HG03342 (cell line): ENCODE measurements around the gene NAA40.

Source experiments
- ATAC-seq: cut with Tn5 transposase; IDR thresholded peaks from one replicate; pipeline ENCODE4 v1.9.1; 2021; ENCODE audit warnings: mild to moderate bottlenecking, moderate library complexity; ENCODE audit not compliant: unreplicated experiment

NAA40 gene

DNA sequence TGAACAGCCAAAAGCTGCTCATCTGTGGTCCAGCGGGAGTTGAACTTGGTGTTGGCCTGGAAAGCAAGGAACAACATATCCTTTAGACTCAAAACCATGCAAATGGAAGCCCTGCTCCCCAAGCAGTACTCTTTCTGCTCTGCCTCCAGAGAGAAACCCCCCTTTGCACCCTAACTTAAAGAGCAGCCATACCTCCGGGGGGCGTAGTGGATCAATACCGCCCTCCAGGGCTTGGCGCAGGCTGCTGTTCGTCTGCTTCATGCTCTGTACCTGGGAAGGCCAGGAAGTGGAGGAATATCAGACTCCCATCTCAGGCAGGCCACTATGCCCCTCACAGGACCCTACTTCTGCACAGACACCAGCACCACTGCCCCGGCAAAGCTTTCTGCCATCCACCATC lies 26.1 kb upstream of the NAA40 start:
- no peak for ATAC-seq

- ATAC-seq = no peak
These were observed 24.7 kb upstream of the NAA40 start for GRCh38 chr11:63913866-63914830.

DNA sequence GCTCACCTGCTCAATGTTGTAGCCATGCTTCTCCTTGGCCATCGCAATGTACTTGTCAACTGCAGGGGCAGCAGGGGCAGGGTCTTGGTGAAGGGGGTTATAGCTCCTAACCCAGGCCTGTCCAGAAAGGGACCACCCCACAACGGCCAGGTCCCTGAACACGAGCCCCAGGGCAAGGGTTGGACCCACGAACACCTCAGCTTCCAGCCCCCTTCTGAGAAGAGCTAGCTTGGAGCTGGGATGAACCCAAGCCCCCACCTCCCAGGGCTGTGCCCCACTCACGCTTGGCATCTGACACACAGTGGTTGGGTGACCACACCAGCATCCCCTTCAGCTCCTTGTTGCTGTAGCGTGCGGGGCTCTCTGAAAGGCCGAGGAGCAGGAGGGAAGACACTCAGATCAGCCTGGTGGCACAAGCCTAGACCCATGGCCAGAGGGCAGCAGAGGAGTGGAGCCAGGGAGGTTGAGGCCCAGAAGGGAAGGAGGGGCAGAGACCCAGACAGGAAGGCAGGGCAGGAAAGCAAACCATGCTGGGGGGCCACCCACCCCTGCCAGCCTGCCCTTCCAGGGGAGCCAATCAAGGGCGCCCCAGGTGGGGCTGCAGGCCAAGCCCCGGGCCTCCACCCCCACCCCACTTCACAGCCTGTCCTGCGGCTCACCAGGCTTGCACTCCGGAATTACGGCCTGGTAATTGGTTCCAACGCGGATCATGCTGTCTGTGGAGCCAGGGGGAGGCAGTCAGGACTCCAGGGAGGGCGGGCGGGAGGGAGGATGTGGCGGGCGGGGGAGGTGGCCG lies 23.7 kb upstream of the NAA40 start:
- no peak for ATAC-seq

- no peak for ATAC-seq
These were observed 22.6 kb upstream of the NAA40 start for GRCh38 chr11:63915961-63916836.

DNA sequence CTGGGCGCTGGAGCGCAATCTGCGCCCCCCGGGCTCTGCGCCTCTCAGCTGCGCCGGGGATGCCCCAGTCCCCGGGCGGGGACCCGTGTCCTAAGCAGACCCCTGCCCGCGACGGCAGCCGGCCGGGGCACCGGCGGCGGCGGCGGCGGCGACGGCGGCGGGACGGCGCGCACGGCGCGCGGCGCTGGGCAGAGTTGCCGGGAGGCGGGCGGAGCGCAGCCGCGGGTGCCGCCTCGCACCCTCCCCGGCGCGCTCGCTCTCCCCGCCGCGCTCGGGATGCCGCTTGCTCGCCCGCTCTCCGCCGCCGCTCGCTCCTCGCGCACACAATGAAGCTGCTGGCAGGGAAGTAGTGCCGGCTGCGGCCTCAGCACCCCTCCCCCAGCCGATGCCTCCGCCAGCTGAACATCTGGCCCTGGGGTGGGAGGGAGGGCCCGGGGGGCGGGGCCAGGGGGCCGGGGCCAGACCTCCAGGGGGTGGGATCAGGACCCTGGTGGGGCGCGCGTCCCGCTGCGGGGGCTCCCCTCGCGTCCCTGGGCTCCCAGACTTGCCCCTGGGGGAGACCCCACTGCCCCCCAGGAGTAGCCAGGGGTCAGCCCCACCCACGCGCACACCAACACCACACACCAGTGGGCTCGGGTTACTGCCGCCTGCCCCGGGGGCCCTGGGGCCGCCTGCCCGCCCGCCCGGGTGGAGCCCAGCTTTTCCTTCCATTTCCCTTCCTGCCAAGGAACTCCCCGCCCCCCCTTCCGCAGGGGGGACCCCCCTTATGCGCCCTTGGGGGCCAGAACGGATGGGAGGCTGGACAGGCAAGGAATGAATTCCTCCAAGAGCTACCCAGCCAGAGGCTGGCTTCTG lies 21.7 kb upstream of the NAA40 start, which contains the start of gene RCOR2:
Gene RCOR2 (minus strand): TSS at position 328 of the 855 bp plus-strand sequence. CDS start 708 bp downstream, outside the sequence.
- no peak for ATAC-seq

GRCh38 chr11:63917692-63918506 lies 20.9 kb upstream of the NAA40 start:
- ATAC-seq = no peak

DNA sequence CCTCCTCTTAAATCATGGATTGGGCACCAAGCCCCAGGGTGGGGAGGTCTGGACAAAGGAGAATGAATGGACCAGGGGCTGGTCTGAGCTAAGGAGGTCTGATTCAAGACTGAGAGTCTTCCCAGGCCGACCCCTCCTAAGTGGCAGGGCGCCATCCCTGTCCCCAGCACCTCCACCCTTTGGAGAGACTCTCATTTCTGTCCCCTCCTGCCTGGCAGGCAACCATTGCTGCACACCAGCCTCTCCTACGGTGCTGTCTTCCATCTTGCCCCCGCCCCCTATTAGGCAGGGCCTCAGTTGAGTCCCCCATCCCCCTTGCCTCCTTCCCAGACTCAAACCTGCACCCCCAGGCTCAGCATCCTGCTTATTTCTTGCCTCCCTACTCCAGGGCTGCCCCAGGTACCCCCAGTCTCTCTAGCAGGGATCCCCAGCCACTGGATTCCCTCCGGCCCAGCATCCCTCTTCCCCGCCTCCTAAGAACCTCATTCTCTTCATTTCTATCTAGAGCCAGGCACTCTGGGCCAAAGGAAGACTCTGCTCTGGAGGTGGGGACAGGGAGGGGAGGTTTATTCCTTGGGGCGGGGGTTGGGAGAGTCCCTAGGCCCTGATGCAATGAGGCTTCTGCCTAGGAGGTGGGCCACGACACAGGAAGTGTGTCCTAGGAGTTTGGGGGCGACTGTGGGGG lies 20.2 kb upstream of the NAA40 start:
- no peak for ATAC-seq

GRCh38 chr11:63919267-63920125 lies 19.3 kb upstream of the NAA40 start:
- ATAC-seq = no peak

DNA sequence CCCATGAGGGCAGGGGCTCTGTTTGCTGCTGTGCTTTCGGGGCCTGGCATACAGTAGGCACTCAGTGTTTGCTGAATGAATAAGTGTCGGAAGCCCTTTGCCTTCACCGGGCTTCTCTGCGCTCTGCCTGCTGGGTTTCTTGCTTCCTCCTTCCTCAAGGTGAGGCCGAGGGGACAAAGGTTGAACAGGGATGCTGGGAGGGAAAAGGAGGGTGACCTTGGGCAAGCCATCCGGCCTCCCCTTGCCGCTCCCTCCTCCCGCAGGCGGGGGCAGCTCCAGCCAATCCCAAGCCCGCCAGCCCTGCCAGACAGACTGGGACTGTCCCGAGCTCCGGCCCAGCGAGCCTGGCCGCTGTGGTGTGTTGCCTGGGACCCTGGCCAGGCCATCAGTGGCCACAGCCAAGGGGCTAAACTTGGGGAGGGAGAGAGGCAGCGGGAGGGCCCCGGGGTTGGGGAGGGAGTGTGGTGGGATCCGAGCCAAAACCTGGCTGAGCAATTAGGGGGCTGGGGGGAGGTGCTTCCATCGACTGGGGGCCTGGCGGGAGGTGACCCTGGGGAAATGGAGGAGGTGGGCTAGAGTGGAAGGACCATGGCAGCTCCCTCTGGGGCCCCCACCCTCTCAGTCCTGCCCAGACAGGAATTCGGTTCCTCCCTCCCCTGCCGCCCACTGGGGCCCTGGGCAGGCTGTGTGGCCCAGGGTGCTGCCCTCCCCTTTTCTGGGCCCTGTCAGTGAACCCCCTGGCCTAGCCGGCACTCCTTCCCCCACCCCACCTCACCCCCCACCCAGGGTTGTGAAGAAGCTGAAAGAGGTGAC lies 18.5 kb upstream of the NAA40 start:
- ATAC-seq = no peak

DNA sequence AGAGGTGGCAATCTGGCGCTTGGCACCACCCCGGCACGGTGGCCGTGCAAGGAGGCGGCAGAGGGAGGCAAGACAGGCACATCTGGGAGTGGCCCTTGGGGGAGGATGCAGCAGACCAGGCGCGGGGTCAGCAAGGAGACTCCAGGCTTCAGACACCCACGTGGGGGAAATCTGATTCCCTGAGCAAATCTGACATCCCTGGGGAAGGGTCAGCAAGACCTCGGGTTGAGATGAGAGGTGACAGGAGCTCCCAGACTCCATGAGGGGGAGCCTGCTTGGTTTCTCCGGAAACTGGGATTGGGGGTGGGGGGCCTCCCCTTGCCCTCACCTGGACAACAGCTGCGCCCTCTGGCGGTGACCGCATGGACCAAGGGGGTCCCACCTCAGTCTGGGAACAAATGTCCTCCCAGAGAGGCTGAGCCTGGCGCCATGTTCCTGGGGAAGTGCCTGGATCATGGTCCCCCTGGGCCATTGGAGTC lies 17.8 kb upstream of the NAA40 start:
- ATAC-seq = no peak

DNA sequence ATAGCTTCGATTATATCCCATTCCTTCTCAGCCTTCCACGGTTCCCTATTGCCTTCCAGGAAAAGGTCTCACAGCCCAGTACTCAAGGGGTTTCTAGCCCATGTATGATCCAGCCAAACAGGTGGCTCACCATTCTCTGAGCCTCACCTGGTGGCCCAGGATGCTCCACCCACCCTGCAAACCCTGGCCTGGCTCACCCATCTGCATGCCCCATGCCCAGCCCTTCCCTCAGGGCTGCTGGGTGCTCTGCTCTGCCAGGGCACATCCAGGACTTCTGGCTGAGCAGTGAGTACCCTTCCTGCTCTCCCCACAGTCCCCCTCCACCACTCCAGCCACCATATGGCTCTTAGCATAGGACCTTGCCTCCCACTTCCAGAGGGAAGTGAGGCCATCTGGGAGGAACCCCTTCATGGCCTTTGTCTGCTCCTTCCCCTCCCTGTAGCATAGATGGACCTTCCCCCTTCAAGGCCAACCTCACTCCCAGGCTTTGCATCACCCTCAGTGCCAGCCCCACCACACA lies 16.1 kb upstream of the NAA40 start:
- no peak for ATAC-seq

GRCh38 chr11:63923319-63923718 lies 15.5 kb upstream of the NAA40 start:
- no peak for ATAC-seq

DNA sequence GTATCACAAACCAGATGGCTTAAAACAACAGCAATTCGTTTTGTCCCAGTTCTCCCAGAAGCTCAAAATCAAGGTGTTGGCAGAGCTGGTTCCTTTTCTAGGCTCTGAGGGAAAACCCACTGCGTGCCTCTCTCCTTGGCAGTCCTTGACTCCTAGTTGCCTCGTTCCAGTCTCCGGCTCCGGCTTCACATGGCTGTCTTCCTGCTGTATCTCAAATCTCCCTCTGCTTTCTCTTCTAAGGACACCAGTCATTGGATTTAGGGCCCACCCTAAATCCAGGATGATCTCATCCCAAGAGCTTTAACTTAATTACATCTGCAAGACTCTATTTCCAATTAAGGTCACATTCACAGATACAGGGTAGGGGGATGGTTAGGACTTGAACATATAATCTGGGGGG lies 9.2 kb upstream of the NAA40 start:
- no peak for ATAC-seq

- no peak for ATAC-seq
These were observed 7.8 kb upstream of the NAA40 start for GRCh38 chr11:63931045-63931444.

GRCh38 chr11:63931876-63932275 lies 6.9 kb upstream of the NAA40 start:
- no peak for ATAC-seq

GRCh38 chr11:63933459-63933858 lies 5.3 kb upstream of the NAA40 start:
- ATAC-seq = no peak
